Measurements from ENCODE around the gene CEPT1. TPM values are rescaled to one million over a fixed set of nuclear protein-coding genes. Genes with fewer than 3 reads are reported as not detected.

The CEPT1 gene
- polyA plus RNA-seq, 2 donors, result 11.9 to 13.5 TPM

DNA sequence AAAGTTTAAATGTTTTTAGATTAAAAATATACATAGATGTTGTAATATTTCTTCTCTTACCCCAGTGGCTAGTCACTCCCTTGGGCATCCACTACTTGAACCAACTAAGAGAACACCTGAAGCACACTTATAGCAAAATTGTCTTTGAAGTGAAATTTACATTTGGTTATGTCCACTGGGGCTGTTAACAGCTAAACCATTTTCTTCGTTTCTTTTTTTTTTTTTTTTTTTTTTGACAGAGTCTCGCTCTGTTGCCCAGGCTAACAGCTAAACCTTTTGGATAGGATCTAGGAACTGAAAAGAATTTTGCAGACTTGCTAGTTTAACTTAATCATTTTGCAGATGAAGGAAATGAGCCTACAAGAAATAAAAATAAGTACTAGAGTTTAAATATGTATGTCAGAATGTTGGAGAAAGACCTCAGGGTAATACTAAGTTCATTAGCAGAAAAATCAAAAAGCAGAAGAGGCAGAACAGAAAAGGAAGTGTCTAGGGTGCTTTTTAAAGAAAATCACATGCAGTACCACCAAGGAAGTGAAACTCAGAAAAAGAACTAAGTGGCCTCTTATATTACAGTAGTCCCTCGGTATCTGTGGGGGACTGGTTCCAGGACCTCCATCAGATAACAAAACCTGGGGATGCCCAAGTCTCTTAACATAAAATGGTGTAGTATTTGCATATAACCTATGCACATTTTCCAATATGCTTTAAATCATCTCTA is 11.9 kb upstream of the CEPT1 start:
- H3K27me3 ChIP-seq (ENCODE audit: control insufficient read depth in 1 of 2, insufficient read depth in 2 of 2, low read length in 2 of 2), result no peaks in the 10 kb centered on the region
- H3K9me3 ChIP-seq (ENCODE audit: control insufficient read depth in 2 of 2, insufficient read depth in 1 of 2, low read depth in 1 of 2, low read length in 1 of 2), result no peaks in the 10 kb centered on the region
- no peaks in the 10 kb centered on the region for H3K4me1 ChIP-seq (ENCODE audit: control insufficient read depth in 2 of 2, insufficient read depth in 2 of 2, low read length in 1 of 2)
- no peak overlapping the region for H3K4me3 ChIP-seq (ENCODE audit: low read depth in 1 of 2, low read length in 2 of 2)
- H3K36me3 ChIP-seq (ENCODE audit: control insufficient read depth in 2 of 2, insufficient read depth in 2 of 2, low read length in 1 of 2), result peaks cover 0 to 9% of the 10 kb centered on the region in 2 donors
- no peak overlapping the region for H3K27ac ChIP-seq (ENCODE audit: low read depth in 2 of 2, low read length in 1 of 2)
- WGBS, 2 donors, result 88 to 90% methylated on average over 3 of the region's 3 CpGs

DNA sequence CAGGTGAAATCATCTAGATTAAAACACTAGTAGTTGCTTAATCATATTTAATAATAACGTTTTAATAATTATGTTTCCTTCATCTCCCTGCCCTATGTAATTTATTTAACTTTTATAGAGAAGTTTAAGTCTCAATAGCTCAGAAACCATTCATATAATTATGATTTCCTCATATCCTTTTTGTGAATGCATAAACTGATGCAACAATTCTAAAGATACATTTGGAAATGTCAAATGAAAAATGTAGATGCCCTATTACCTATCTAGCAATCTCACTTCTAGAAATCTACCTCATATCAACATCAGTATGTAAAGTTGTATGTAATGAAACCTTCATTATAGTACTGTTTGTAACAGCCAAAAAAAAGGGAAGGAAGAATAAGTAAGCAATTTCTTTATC is 10.6 kb upstream of the CEPT1 start:
- H3K36me3 ChIP-seq (ENCODE audit: control insufficient read depth in 2 of 2, insufficient read depth in 2 of 2, low read length in 1 of 2), result peaks cover 0 to 3% of the 10 kb centered on the region in 2 donors
- WGBS, 2 donors, result 64 to 76% methylated on average over 1 of the region's 1 CpG
- no peak overlapping the region for H3K4me3 ChIP-seq (ENCODE audit: low read depth in 1 of 2, low read length in 2 of 2)
- H3K27ac ChIP-seq (ENCODE audit: low read depth in 2 of 2, low read length in 1 of 2), result no peak overlapping the region
- H3K9me3 ChIP-seq (ENCODE audit: control insufficient read depth in 2 of 2, insufficient read depth in 1 of 2, low read depth in 1 of 2, low read length in 1 of 2), result no peaks in the 10 kb centered on the region
- no peaks in the 10 kb centered on the region for H3K4me1 ChIP-seq (ENCODE audit: control insufficient read depth in 2 of 2, insufficient read depth in 2 of 2, low read length in 1 of 2)
- H3K27me3 ChIP-seq (ENCODE audit: control insufficient read depth in 1 of 2, insufficient read depth in 2 of 2, low read length in 2 of 2), result no peaks in the 10 kb centered on the region

DNA sequence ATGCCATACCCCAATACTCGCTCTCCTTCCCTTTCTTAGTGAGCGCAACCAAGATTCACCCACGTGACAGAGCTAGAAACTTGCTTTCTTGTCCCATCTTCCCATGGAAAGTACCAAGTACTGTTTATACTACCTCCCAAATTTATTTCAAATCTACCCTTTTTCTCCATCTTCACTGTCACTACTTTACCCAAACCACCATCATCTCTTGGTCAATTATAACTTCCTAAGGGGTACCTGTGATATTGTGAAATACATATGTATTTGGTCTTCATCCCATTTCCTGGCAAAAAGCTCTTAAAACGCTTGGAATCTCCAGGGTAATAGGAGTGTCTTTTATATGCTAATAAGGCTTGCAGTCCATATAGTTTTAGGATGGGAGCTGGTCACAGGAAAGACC is 8.3 kb upstream of the CEPT1 start:
- H3K27me3 ChIP-seq (ENCODE audit: control insufficient read depth in 1 of 2, insufficient read depth in 2 of 2, low read length in 2 of 2), result no peaks in the 10 kb centered on the region
- no peak overlapping the region for H3K27ac ChIP-seq (ENCODE audit: low read depth in 2 of 2, low read length in 1 of 2)
- WGBS, 2 donors, result 89 to 92% methylated on average over 4 of the region's 4 CpGs
- H3K4me3 ChIP-seq (ENCODE audit: low read depth in 1 of 2, low read length in 2 of 2), result no peak overlapping the region
- no peaks in the 10 kb centered on the region for H3K4me1 ChIP-seq (ENCODE audit: control insufficient read depth in 2 of 2, insufficient read depth in 2 of 2, low read length in 1 of 2)
- H3K9me3 ChIP-seq (ENCODE audit: control insufficient read depth in 2 of 2, insufficient read depth in 1 of 2, low read depth in 1 of 2, low read length in 1 of 2), result no peaks in the 10 kb centered on the region
- H3K36me3 ChIP-seq (ENCODE audit: control insufficient read depth in 2 of 2, insufficient read depth in 2 of 2, low read length in 1 of 2), result peaks cover 1 to 3% of the 10 kb centered on the region in 2 donors

DNA sequence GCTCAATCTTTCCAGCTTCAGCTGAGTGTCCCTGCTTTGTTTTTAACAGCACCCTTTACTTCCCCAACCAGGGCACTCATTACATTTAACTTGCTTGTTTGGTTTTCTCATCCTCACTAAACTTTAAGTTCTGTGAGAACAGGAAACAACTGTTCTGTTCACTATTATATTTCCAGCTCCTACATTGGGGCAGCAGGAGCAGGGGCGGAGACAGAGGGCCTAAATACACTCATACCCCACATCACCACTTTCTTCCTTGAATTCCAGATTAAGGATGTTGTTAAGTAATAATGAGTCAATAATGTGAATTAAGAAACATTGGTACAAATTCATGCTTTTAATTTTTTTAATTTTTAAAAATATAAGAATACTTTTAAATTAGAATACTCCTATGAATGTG is 6.2 kb upstream of the CEPT1 start:
- H3K9me3 ChIP-seq (ENCODE audit: control insufficient read depth in 2 of 2, insufficient read depth in 1 of 2, low read depth in 1 of 2, low read length in 1 of 2), result no peaks in the 10 kb centered on the region
- H3K4me3 ChIP-seq (ENCODE audit: low read depth in 1 of 2, low read length in 2 of 2), result no peak overlapping the region
- H3K27me3 ChIP-seq (ENCODE audit: control insufficient read depth in 1 of 2, insufficient read depth in 2 of 2, low read length in 2 of 2), result no peaks in the 10 kb centered on the region
- WGBS, 2 donors, result 92 to 94% methylated on average over 1 of the region's 1 CpG
- peaks cover 0 to 3% of the 10 kb centered on the region in 2 donors for H3K36me3 ChIP-seq (ENCODE audit: control insufficient read depth in 2 of 2, insufficient read depth in 2 of 2, low read length in 1 of 2)
- no peak overlapping the region for H3K27ac ChIP-seq (ENCODE audit: low read depth in 2 of 2, low read length in 1 of 2)
- no peaks in the 10 kb centered on the region for H3K4me1 ChIP-seq (ENCODE audit: control insufficient read depth in 2 of 2, insufficient read depth in 2 of 2, low read length in 1 of 2)

DNA sequence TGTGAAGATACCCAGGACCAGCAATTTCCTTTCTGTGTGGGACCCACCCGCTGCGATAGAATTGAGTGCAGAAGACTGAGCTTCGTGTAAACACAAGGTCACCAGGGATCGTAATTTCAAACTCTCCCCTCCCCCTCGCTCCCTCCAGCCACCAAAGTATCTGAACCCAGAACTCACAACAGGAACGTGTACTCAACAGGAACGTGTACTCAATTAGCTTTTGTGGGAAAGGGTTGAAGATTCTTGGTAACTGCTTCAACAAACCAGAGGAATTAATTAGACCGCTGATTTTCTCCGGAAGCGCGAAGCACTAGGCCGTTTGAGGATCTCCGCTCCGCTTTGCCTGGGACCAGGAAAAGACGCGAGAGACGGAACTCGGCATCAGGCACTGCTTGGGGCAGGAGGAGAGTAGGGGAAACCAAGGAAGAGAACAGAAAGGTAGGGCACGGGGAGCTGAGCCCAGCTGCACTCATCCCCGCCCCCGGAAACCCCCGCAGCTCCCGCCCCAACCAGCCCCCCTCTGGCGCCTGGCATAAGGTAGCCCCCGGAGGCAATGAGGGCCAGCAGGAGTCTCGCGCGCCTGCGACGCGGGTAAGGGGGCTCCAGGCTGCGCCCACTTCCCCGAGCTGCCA is 583 bp upstream of the CEPT1 start:
- H3K27me3 ChIP-seq (ENCODE audit: control insufficient read depth in 1 of 2, insufficient read depth in 2 of 2, low read length in 2 of 2), result no peaks in the 10 kb centered on the region
- H3K4me1 ChIP-seq (ENCODE audit: control insufficient read depth in 2 of 2, insufficient read depth in 2 of 2, low read length in 1 of 2), result no peaks in the 10 kb centered on the region
- WGBS, 2 donors, result 0 to 1% methylated on average over 33 of the region's 33 CpGs
- no peaks in the 10 kb centered on the region for H3K9me3 ChIP-seq (ENCODE audit: control insufficient read depth in 2 of 2, insufficient read depth in 1 of 2, low read depth in 1 of 2, low read length in 1 of 2)
- peaks cover 0 to 3% of the 10 kb centered on the region in 2 donors for H3K36me3 ChIP-seq (ENCODE audit: control insufficient read depth in 2 of 2, insufficient read depth in 2 of 2, low read length in 1 of 2)
- peak overlapping the region; percentile 92 to 96 for H3K27ac ChIP-seq (ENCODE audit: low read depth in 2 of 2, low read length in 1 of 2)
- peak overlapping the region; percentile 93 to 99 for H3K4me3 ChIP-seq (ENCODE audit: low read depth in 1 of 2, low read length in 2 of 2)

DNA sequence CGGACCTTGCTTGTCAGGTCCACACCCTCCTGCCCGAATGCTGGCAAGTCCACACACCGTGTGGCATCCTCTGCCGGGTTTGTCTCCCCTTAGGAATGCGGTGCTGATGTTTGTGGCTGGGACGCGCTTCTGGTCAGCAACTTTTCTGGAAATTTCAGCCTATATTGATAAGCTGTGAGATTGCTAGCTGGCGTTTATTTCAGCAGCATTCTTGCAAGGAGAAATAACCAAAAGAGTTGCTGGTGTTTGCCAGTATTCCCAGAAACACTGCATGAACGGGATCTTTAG is 601 bp downstream of the CEPT1 start:
- H3K9me3 ChIP-seq (ENCODE audit: control insufficient read depth in 2 of 2, insufficient read depth in 1 of 2, low read depth in 1 of 2, low read length in 1 of 2), result no peaks in the 10 kb centered on the region
- WGBS, 2 donors, result 0 to 1% methylated on average over 9 of the region's 9 CpGs
- peak overlapping the region; percentile 92 to 96 for H3K27ac ChIP-seq (ENCODE audit: low read depth in 2 of 2, low read length in 1 of 2)
- H3K4me1 ChIP-seq (ENCODE audit: control insufficient read depth in 2 of 2, insufficient read depth in 2 of 2, low read length in 1 of 2), result peaks cover 0 to 2% of the 10 kb centered on the region in 2 donors
- peak overlapping the region; percentile 93 to 99 for H3K4me3 ChIP-seq (ENCODE audit: low read depth in 1 of 2, low read length in 2 of 2)
- H3K27me3 ChIP-seq (ENCODE audit: control insufficient read depth in 1 of 2, insufficient read depth in 2 of 2, low read length in 2 of 2), result no peaks in the 10 kb centered on the region
- peaks cover 0 to 3% of the 10 kb centered on the region in 2 donors for H3K36me3 ChIP-seq (ENCODE audit: control insufficient read depth in 2 of 2, insufficient read depth in 2 of 2, low read length in 1 of 2)

DNA sequence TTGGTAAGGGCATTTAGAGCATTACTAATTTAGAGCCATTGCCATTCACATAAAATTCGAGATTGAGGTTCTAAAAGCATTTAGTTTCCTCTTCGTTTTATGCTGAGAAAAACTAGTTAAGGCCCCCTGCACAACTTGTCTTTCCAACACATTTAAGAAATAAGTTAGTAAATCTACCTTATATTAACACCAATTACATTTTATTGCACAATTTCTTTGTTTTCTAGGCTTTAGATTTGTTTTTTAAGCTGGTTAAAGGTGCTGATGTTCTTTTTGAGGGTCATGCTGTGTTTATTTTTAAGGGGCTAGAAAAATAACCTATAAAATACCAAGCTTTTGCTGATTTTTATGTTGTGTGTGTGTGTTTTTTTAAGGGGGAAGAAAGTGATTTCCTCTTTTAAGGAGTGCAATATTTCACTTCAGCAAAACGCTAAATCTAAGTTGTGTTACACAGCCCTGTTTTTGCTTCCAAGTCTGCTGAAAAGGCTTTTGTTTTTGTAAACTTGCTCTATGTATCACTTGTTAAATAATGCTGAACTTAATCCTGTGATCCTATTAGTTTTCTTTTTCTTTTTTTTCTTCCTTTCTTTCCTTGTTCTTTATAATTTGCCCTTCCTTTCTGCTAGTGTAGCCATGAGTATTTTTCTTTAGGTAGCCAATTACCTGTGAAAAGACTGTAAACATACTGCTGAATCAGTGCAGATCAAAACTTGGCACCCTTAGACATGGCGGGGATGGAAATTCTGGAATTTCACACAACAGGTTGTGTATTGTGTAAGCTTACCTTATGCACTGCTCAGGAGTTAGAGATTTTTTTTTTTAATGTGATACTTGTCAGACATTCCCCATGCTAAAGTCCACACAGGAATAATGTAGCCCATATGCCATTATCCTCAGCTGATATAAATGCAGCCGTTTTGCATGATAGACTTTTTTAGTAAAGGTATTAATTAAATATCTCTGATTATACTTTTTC is 1.5 kb downstream of the CEPT1 start:
- WGBS, 2 donors, result 29 to 31% methylated on average over 5 of the region's 5 CpGs
- Histone ChIP-seq H3K4me3 (ENCODE audit: low read depth in 1 of 2, low read length in 2 of 2) (no peak overlapping the region), H3K9me3 (ENCODE audit: control insufficient read depth in 2 of 2, insufficient read depth in 1 of 2, low read depth in 1 of 2, low read length in 1 of 2) (no peaks in the 10 kb centered on the region), H3K27me3 (ENCODE audit: control insufficient read depth in 1 of 2, insufficient read depth in 2 of 2, low read length in 2 of 2) (no peaks in the 10 kb centered on the region), H3K36me3 (ENCODE audit: control insufficient read depth in 2 of 2, insufficient read depth in 2 of 2, low read length in 1 of 2) (peaks cover 0 to 3% of the 10 kb centered on the region in 2 donors), H3K27ac (ENCODE audit: low read depth in 2 of 2, low read length in 1 of 2) (no peak overlapping the region), H3K4me1 (ENCODE audit: control insufficient read depth in 2 of 2, insufficient read depth in 2 of 2, low read length in 1 of 2) (peaks cover 0 to 2% of the 10 kb centered on the region in 2 donors)

DNA sequence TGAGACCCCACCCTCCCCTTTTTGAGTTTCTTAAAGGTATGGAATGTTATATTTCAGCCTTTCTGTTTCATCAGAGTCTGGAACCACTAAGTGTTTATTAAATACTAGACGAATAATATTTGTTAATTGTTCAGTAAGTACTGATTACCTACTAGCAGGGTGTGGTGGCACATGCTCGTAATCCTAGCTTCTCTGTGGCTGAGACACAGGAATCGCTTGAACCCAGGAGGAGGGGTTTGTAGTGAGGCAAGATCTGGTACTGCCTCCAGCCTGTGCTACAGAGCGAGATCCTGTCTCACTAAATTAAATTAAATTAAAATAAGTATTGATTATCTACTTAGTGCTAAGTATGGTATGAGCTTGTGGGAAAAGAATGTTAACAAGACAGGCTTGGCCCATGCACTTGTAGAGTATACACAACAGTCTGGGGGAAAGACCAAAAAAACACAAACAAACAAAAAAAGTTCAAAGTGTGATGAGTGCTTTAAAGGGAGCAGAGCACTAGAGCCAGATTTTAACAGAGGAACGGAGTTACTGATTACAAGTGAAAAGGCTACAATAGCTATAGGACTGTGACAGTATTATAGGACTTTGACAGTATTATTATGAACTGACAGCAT is 2.4 kb downstream of the CEPT1 start:
- 61 to 65% methylated on average over 5 of the region's 5 CpGs for WGBS, 2 donors
- Histone ChIP-seq H3K9me3 (ENCODE audit: control insufficient read depth in 2 of 2, insufficient read depth in 1 of 2, low read depth in 1 of 2, low read length in 1 of 2) (no peaks in the 10 kb centered on the region), H3K36me3 (ENCODE audit: control insufficient read depth in 2 of 2, insufficient read depth in 2 of 2, low read length in 1 of 2) (peaks cover 0 to 3% of the 10 kb centered on the region in 2 donors), H3K4me1 (ENCODE audit: control insufficient read depth in 2 of 2, insufficient read depth in 2 of 2, low read length in 1 of 2) (peaks cover 0 to 2% of the 10 kb centered on the region in 2 donors), H3K27me3 (ENCODE audit: control insufficient read depth in 1 of 2, insufficient read depth in 2 of 2, low read length in 2 of 2) (no peaks in the 10 kb centered on the region), H3K27ac (ENCODE audit: low read depth in 2 of 2, low read length in 1 of 2) (no peak overlapping the region), H3K4me3 (ENCODE audit: low read depth in 1 of 2, low read length in 2 of 2) (no peak overlapping the region)

DNA sequence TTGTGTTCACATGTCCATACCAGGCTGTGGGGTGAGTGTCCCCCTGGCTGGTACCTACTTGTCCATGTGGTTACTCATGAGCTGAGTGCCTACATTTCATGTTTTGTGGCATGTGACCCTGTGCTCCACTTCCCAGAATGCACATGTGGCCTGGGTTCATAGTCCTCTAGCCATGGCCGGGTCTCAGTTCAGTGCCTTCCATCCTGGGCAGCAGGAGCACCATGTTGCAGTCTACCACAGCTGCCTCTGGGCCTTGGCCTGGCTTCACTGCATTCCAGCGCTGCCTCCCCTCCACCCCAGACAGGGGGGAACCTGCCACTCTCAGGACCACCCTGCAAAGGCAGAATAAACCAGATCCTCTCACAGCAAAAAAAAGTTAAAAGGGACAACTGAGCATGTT is 5.5 kb downstream of the CEPT1 start:
- 89 to 94% methylated on average over 2 of the region's 2 CpGs for WGBS, 2 donors
- Histone ChIP-seq H3K4me1 (ENCODE audit: control insufficient read depth in 2 of 2, insufficient read depth in 2 of 2, low read length in 1 of 2) (peaks cover 0 to 2% of the 10 kb centered on the region in 2 donors), H3K27me3 (ENCODE audit: control insufficient read depth in 1 of 2, insufficient read depth in 2 of 2, low read length in 2 of 2) (no peaks in the 10 kb centered on the region)

More for the DNA sequence above, 5.5 kb downstream of the CEPT1 start:
- Histone ChIP-seq H3K4me3 (ENCODE audit: low read depth in 1 of 2, low read length in 2 of 2) (no peak overlapping the region), H3K27ac (ENCODE audit: low read depth in 2 of 2, low read length in 1 of 2) (no peak overlapping the region), H3K9me3 (ENCODE audit: control insufficient read depth in 2 of 2, insufficient read depth in 1 of 2, low read depth in 1 of 2, low read length in 1 of 2) (no peaks in the 10 kb centered on the region), H3K36me3 (ENCODE audit: control insufficient read depth in 2 of 2, insufficient read depth in 2 of 2, low read length in 1 of 2) (peaks cover 3% of the 10 kb centered on the region in 2 donors)
